Daoy (cell line): ENCODE data around the gene SCD5. TPM values are rescaled to one million over a fixed set of nuclear protein-coding genes. Genes with fewer than 3 reads are reported as not detected.

Experiments used
- DNase-seq: peaks from one replicate; pipeline ENCODE4 v3.0.0-alpha.2; 2015; ENCODE audit warnings: low read depth
- total RNA-seq: library from RNA; depleted of rRNA; stranded (reverse); fragments of >200 nt; shearing (Covaris generic); gene quantifications from 2 replicates; pipeline ENCODE4 v1.2.3, GENCODE V29; 2014

Gene SCD5
- total RNA-seq, 1 experiment from 2014 or later, result 6.6 TPM

- DNase-seq, result no peak
These were observed 33.5 kb downstream of the SCD5 start for GRCh38 chr4:82765134-82765533.

- DNase-seq, result no peak
These were observed 37.4 kb downstream of the SCD5 start for GRCh38 chr4:82761229-82761628.

GRCh38 chr4:82758701-82759685 is 39.6 kb downstream of the SCD5 start:
- no peak for DNase-seq

- DNase-seq, result no peak
These were observed 42.5 kb downstream of the SCD5 start for GRCh38 chr4:82756061-82756460.

GRCh38 chr4:82755650-82756049 is 42.9 kb downstream of the SCD5 start:
- no peak for DNase-seq

- no peak for DNase-seq
These were observed 44.0 kb downstream of the SCD5 start for GRCh38 chr4:82754513-82755165.

- DNase-seq, result no peak
These were observed 44.7 kb downstream of the SCD5 start for GRCh38 chr4:82753725-82754410.

- no peak for DNase-seq
These were observed 45.4 kb downstream of the SCD5 start for GRCh38 chr4:82753238-82753637.

GRCh38 chr4:82748810-82749470 is 49.7 kb downstream of the SCD5 start:
- DNase-seq, result peak; percentile 30

GRCh38 chr4:82747686-82748575 is 50.7 kb downstream of the SCD5 start:
- no peak for DNase-seq

GRCh38 chr4:82746705-82747574 is 51.7 kb downstream of the SCD5 start:
- no peak for DNase-seq

- peak; percentile 15 for DNase-seq
These were observed 53.3 kb downstream of the SCD5 start for GRCh38 chr4:82745173-82745842.

- no peak for DNase-seq
These were observed 54.2 kb downstream of the SCD5 start for GRCh38 chr4:82744284-82744968.

- no peak for DNase-seq
These were observed 57.4 kb downstream of the SCD5 start for GRCh38 chr4:82741188-82741587.

- DNase-seq, result peak; percentile 74
These were observed 59.1 kb downstream of the SCD5 start for GRCh38 chr4:82739287-82740190.

GRCh38 chr4:82737354-82737753 is 61.2 kb downstream of the SCD5 start:
- DNase-seq, result no peak

GRCh38 chr4:82733636-82734035 is 65.0 kb downstream of the SCD5 start:
- peak; percentile 74 for DNase-seq

GRCh38 chr4:82728301-82728700 is 70.3 kb downstream of the SCD5 start:
- no peak for DNase-seq
